ENCODE data around the gene GNA12.
"Not testable (repeated sequence)": the region's sequence is repeated elsewhere in the genome, so short reads cannot be mapped to it uniquely, and the experiment has no call there.

GNA12 gene

DNA sequence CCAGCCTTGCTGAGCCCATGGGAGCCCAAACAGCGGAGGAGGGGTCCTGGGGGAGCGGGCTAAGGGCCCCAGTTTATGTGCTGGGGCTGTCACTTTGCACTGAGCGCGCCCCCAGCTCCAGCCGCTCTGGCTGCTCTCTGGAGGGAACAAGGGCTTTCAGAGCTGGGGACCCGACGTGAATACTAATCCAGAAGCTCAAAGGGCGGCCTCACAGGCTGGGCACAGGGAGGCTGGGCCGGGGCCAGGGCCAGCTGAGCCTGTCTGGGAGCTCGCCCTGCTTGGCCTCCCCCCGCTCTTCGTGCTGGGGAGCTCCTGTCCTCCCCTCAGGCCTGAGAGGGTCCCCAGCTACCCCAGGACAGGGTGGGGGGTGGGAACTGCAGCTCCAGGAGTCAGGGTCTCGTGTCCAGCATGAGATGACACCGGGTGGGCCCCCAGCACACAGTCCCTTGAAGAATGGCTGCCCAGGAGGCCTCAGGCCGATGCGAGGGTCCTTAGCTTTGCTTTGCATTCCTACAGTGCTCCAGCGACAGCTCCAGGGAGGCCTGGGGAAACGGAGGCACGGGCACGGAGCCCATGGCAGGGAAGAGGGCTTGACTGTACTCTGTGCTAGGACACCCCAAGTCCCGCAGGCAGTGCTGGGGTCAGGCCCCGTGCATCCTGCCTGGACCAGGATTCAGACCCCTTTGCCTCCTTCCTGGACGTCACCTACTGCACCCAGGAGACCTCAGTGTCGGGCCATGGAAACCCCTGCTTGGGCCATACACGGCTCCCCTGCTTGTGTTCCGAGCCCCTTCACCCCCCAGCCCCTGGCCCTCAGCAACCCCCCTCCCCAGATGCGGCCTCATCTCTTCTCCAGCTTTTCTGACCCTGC is 161.9 kb downstream of the GNA12 start:
- Mint-ChIP-seq H3K36me3 (ENCODE audit: low read depth) (no peaks in the 10 kb centered on the region), H3K27ac (no peak overlapping the region), H3K27me3 (ENCODE audit: low read depth) (peaks cover 46% of the 10 kb centered on the region), H3K4me3 (no peak overlapping the region), H3K9me3 (no peaks in the 10 kb centered on the region), H3K4me1 (peaks cover 10% of the 10 kb centered on the region)
- TF ChIP-seq, protein P1, sequence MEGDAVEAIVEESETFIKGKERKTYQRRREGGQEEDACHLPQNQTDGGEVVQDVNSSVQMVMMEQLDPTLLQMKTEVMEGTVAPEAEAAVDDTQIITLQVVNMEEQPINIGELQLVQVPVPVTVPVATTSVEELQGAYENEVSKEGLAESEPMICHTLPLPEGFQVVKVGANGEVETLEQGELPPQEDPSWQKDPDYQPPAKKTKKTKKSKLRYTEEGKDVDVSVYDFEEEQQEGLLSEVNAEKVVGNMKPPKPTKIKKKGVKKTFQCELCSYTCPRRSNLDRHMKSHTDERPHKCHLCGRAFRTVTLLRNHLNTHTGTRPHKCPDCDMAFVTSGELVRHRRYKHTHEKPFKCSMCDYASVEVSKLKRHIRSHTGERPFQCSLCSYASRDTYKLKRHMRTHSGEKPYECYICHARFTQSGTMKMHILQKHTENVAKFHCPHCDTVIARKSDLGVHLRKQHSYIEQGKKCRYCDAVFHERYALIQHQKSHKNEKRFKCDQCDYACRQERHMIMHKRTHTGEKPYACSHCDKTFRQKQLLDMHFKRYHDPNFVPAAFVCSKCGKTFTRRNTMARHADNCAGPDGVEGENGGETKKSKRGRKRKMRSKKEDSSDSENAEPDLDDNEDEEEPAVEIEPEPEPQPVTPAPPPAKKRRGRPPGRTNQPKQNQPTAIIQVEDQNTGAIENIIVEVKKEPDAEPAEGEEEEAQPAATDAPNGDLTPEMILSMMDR (IDR thresholded peaks at IDR 0.05; ENCODE audit: unreplicated experiment in 3 of 3) = no peak

DNA sequence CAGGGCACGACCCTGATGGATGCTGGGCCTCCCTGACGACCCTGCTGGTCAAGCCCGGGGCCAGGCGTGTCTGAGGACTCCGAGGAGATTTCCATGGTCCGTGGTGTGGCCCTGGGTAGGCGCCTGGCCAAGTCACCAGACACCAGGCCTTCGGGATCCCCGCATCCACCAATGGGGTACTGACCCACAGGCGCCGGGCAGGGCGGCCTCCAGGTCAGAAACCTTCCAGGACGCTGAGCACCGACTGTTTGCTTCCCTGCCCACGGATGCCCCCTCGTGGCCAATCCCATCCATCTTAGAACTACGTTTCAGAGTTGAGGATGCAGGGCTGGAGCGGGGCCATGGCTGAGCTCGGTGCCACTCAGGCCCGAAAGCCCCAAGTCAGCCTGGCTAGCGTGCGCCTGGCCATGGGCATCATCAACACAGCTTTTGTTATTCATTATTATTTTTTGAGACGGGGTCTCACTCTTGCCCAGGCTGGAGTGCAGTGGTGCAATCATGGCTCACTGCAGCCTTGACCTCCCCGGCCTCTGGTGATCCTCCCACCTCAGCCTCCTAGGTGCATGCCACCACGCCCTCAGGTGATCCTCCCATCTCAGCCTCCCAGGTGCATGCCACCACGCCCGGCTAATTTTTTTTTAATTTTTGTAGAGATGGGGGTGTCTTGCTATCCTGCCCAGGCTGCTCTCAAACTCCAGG is 163.2 kb downstream of the GNA12 start:
- TF ChIP-seq, protein P1 (IDR thresholded peaks at IDR 0.05; ENCODE audit: unreplicated experiment in 3 of 3) = peak; percentile 45 to 62 (median 57)
- Mint-ChIP-seq H3K4me3 (no peak overlapping the region), H3K36me3 (ENCODE audit: low read depth) (no peaks in the 10 kb centered on the region), H3K27ac (no peak overlapping the region), H3K9me3 (no peaks in the 10 kb centered on the region), H3K4me1 (peaks cover 10% of the 10 kb centered on the region), H3K27me3 (ENCODE audit: low read depth) (peaks cover 35% of the 10 kb centered on the region)

DNA sequence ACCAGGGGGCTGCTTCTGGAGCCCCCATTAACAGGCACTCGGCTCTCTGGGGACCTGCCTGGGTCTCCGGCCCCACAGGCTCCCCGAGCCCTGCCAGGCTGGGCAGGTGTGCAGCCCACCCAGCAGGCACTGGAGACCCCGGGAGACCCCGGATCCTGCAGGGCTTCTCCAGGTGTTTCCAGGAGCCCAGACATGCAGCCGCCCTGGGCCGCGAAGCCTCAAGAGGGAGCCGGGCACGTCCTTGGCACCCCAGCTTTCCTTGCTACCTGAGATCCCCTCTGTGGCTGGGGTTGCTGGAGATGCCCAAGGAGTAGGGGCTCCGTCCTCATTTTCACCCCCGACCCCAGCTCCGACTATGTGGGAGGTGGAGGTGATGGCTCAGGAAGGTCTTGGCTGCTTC is 163.9 kb downstream of the GNA12 start:
- no peak overlapping the region for H3K4me3 Mint-ChIP-seq
- H3K9me3 Mint-ChIP-seq = no peaks in the 10 kb centered on the region
- H3K36me3 Mint-ChIP-seq (ENCODE audit: low read depth) = no peaks in the 10 kb centered on the region

DNA sequence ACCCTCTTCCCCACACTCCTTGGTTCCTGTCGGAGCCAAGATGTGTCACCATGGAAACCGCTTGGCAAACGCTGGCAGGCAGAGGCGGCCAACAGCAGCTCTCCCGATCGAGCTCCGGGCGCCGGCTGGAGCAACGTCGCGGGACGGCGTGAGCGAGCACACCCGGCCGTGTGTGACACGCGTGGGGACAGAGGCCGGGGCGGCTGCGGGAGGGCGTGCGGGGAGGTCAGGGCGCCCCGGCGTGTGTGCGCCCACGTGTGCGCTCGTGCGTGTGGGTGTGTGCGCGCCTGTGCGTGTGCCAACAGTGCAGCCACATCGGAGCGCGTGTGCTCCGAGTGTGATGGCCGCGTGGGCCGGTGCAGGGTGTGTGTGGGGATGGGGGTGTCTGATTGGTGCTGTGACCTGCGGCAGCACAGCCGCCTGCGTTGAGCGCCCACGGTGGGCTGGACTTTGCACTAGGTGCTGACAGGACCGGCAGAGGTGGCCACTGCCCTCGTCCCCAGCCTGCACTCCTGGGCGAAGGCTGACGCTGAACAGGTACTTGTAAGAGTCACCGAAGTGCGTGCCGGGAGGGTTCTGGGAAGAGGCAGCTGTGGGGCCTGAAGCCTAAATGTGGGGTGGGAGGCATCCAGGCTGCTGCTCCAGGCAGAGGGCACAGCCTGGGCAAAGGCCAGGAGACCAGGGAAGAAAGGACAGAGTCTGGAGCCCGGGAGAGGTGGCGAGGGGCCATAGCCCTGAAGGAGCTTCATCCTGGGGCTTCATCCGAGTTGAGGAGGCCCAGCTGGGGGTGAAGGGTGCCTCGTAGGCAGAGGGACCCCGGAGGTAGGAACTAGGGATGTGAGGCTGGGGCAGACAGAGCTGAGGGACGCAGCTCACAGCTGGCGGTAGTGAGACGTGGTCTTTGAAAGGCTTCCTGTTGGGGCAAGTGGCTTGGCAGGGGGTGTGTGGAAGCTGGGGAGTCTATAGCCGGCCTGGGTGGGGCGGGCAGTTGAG is 164.7 kb downstream of the GNA12 start:
- not testable (repeated sequence) for H3K4me3 Mint-ChIP-seq; H3K36me3 Mint-ChIP-seq (ENCODE audit: low read depth); H3K4me1 Mint-ChIP-seq; H3K27ac Mint-ChIP-seq; H3K9me3 Mint-ChIP-seq
- peaks cover 26% of the 10 kb centered on the region for H3K27me3 Mint-ChIP-seq (ENCODE audit: low read depth)

More for the DNA sequence above, 163.9 kb downstream of the GNA12 start:
- TF ChIP-seq, protein P1 (IDR thresholded peaks at IDR 0.05; ENCODE audit: unreplicated experiment in 3 of 3) = no peak
- Mint-ChIP-seq H3K27ac (no peak overlapping the region), H3K27me3 (ENCODE audit: low read depth) (peaks cover 31% of the 10 kb centered on the region), H3K4me1 (peaks cover 10% of the 10 kb centered on the region)

DNA sequence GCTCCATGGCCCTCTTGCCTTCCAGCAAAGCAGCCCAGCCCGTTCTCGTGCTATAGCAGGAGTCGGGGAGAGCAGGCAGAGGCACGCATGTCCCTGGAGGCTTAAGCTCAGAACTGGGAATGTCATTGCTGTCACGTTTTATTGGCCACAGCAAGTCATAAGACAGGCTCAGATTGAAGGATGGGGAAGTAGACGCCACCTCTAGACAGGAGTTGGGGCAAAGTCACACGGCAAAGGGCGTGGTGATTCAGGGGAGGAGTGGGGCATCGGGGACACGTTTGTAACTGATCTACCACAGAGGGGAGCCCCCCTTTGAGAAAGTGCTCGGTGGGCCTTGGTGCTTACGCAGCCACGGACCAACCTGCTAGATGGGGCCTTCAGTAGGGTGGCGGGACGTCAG is 165.7 kb downstream of the GNA12 start:
- H3K9me3 Mint-ChIP-seq; H3K4me3 Mint-ChIP-seq; H3K27ac Mint-ChIP-seq; H3K4me1 Mint-ChIP-seq; H3K36me3 Mint-ChIP-seq (ENCODE audit: low read depth): not testable (repeated sequence)
- H3K27me3 Mint-ChIP-seq (ENCODE audit: low read depth) = peaks cover 21% of the 10 kb centered on the region

Measured in nephron (organoid).